KMS-11 (cell line): ENCODE measurements around the gene TXNRD2.

ENCODE experiments used
- H2AFZ ChIP-seq: fragments of 200-600 bp; sonication (generic); 2 replicates; pipeline ENCODE4 v1.6.1; 2016; ENCODE audit warnings: antibody characterized with exemption, mixed run types, low read depth
- H3K27ac ChIP-seq: fragments of 200-600 bp; sonication (generic); 2 replicates; pipeline ENCODE4 v1.6.1; 2016; ENCODE audit warnings: mild to moderate bottlenecking, mixed run types
- H3K27me3 ChIP-seq: fragments of 200-600 bp; sonication (generic); 2 replicates; pipeline ENCODE4 v1.6.1; 2017; ENCODE audit warnings: mild to moderate bottlenecking, low read depth, mixed run types, moderate library complexity; ENCODE audit not compliant: insufficient read depth
- H3K36me3 ChIP-seq: fragments of 200-600 bp; sonication (generic); 2 replicates; pipeline ENCODE4 v1.6.1; 2017; ENCODE audit warnings: mild to moderate bottlenecking, mixed run types; ENCODE audit not compliant: insufficient read depth
- H3K4me1 ChIP-seq: fragments of 200-600 bp; sonication (generic); 2 replicates; pipeline ENCODE4 v1.6.1; 2016; ENCODE audit warnings: mild to moderate bottlenecking, low read depth, mixed run types; ENCODE audit not compliant: poor library complexity, severe bottlenecking
- H3K4me2 ChIP-seq: fragments of 200-600 bp; sonication (generic); 2 replicates; pipeline ENCODE4 v1.7.0; 2016; ENCODE audit warnings: mild to moderate bottlenecking, mixed run types
- H3K4me3 ChIP-seq: fragments of 200-600 bp; sonication (generic); IDR thresholded peaks from 2 replicates; pipeline ENCODE4 v1.6.1; 2017; ENCODE audit warnings: low read depth, low read length, mixed read lengths; ENCODE audit not compliant: insufficient read depth
- H3K79me2 ChIP-seq: fragments of 200-600 bp; sonication (generic); 2 replicates; pipeline ENCODE4 v1.6.1; 2016; ENCODE audit warnings: low read depth, mixed run types; ENCODE audit not compliant: insufficient read depth
- H3K9ac ChIP-seq: fragments of 200-600 bp; sonication (generic); 2 replicates; pipeline ENCODE4 v1.6.1; 2016; ENCODE audit warnings: mild to moderate bottlenecking, mixed run types
- H4K20me1 ChIP-seq: fragments of 200-600 bp; sonication (generic); 2 replicates; pipeline ENCODE4 v1.6.1; 2016; ENCODE audit warnings: mild to moderate bottlenecking, mixed run types; ENCODE audit not compliant: insufficient read depth
- TF ChIP-seq, protein P1 (sequence below): fragments of 200-600 bp; sonication (generic); conservative IDR thresholded peaks from 2 replicates; pipeline ENCODE4 v1.6.1; 2017; ENCODE audit warnings: low read depth, mild to moderate bottlenecking, antibody characterized with exemption, low read length, moderate library complexity, mixed read lengths

The TXNRD2 gene

DNA sequence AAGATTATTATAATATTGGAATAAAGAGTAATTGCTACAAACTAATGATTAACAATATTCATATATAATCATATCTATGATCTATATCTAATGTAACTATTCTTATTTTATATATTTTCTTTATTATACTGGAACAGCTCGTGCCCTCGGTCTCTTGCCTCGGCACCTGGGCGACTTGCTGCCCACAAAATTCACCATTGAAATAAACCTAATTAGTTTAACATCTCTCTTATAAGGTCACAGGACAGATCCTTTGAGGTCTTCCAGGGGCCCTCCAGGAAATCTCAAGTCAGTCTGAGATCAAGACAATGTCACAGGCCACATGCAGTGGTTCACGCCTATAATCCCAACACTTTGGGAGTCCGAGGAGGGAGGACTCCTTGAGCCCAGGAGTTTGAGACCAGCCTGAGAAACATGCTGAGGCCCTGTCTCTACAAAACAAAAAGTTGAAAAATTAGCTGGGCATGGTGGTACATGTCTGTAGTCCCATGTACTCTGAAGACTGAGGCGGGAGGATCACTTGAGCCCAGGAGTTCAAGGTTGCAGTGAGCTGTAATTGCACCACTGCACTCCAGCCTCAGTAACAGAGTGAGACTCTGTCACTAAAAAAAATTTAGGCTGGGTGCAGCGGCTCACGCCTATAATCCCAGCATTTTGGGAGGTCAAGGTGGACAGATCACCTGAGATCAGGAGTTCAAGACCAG is 6.6 kb upstream of the TXNRD2 start:
- Histone ChIP-seq H4K20me1 (no peaks in the 10 kb centered on the region), H3K9ac (no peak overlapping the region), H3K4me2 (no peak overlapping the region), H3K4me1 (peaks cover 23% of the 10 kb centered on the region), H2AFZ (no peak overlapping the region), H3K4me3 (no peak overlapping the region), H3K79me2 (peaks cover 14% of the 10 kb centered on the region; the same call in 1 of the 2 replicates), H3K27ac (no peak overlapping the region), H3K27me3 (no peaks in the 10 kb centered on the region), H3K36me3 (no peaks in the 10 kb centered on the region)
- TF ChIP-seq, protein P1, sequence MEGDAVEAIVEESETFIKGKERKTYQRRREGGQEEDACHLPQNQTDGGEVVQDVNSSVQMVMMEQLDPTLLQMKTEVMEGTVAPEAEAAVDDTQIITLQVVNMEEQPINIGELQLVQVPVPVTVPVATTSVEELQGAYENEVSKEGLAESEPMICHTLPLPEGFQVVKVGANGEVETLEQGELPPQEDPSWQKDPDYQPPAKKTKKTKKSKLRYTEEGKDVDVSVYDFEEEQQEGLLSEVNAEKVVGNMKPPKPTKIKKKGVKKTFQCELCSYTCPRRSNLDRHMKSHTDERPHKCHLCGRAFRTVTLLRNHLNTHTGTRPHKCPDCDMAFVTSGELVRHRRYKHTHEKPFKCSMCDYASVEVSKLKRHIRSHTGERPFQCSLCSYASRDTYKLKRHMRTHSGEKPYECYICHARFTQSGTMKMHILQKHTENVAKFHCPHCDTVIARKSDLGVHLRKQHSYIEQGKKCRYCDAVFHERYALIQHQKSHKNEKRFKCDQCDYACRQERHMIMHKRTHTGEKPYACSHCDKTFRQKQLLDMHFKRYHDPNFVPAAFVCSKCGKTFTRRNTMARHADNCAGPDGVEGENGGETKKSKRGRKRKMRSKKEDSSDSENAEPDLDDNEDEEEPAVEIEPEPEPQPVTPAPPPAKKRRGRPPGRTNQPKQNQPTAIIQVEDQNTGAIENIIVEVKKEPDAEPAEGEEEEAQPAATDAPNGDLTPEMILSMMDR = no peak; the same call in 1 of the 2 replicates

DNA sequence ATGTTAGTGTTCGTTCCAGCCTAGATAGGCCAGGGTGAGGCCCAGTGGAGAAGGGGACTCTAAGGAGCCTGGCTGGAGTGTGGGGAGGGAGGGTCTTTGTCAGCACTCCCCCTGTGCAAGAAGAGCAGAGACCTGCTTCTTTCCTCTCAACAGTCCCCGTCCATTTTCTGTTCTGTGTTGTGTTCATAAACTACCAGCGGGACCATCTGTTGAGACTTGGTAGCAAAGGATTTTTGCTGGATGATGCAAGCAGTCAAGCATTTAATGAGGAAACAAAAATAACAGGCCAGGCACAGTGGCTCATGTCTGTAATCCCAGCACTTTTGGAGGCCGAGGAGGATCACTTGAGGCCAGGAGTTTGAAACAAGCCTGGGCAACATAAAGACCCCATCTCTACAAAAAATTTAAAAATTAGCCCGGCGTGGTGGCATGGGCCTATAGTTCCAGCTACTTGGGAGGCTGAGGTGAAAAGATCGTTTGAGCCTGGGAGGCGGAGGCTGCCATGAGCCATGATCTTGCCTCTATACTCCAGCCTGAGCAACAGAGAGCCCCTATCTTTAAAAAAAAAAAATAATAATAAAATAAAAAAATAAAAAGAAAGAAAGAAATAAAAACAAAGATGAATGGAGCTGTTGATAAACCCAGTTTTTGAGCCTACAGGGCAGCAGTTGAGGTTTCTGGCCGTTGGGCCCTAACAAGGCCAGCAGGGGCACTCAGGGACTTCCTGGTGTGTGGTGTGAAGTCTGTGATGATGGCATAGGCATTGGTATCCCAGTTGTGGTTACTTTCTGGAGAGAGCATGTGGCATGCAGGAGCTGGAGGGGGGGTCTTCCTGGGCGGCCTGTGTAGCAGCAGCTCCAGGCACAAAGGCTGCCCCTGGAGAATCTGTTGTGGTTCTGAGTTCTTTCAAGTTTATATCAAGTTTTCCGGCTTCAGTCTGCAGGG is 1.7 kb upstream of the TXNRD2 start:
- Histone ChIP-seq H2AFZ (no peak overlapping the region), H3K9ac (peak overlapping the region; percentile 97; the same call in 1 of the 2 replicates), H3K4me3 (no peak overlapping the region), H3K36me3 (no peaks in the 10 kb centered on the region), H3K4me1 (peaks cover 23% of the 10 kb centered on the region), H3K4me2 (peak overlapping the region; percentile 99), H4K20me1 (no peaks in the 10 kb centered on the region), H3K27ac (peak overlapping the region; percentile 58), H3K27me3 (no peaks in the 10 kb centered on the region), H3K79me2 (peaks cover 28% of the 10 kb centered on the region)
- TF ChIP-seq, protein P1 = no peak

DNA sequence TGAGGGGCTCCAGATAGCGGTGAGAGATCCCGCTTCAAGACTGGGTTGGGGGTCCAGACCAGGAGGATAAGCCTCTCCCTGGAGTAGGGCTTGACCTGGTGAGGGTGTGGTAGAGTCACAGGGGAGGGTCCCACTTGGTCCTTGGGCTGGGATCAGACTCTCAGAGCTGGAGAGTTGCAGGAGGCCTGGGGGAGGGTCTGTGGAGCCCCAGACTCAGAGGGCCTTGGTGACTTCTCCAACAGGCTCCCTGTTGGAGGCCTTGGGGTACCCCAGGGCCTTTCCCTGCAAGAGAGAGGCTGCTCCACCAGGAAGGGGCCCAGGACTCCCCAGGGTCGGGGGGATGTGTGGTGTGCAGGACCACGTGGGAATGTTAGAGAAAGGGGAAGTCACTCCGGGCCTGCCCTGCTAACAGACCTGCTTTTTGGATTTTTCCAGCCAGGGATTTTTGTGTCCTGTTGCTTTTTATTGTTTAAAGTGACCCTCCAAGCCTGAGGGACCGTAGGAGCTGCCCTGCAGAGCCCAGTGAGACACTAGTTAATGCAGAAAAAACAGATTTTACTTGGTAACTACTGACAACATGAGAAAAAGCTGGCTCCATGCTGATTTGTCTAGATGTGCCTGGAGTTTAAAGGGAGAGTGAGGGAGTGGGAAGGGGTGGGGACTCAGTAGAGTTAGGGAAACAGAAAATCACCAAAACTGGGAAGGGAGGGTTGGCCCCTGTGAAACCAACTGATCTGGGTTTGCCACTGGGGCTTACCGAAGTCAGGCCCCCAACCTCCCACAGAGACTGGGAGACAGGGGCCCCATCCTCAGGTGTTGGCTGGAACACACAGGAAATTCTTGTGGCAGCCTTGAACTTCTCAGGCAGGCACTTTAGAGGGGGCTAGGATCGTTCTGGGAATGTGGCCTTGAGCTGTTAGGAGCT is 801 bp upstream of the TXNRD2 start:
- Histone ChIP-seq H3K79me2 (peaks cover 28% of the 10 kb centered on the region), H3K4me1 (peaks cover 19% of the 10 kb centered on the region), H4K20me1 (no peaks in the 10 kb centered on the region), H2AFZ (peak overlapping the region; percentile 95), H3K27me3 (no peaks in the 10 kb centered on the region), H3K4me3 (no peak overlapping the region), H3K27ac (peak overlapping the region; percentile 58), H3K9ac (peak overlapping the region; percentile 97), H3K4me2 (peak overlapping the region; percentile 99), H3K36me3 (no peaks in the 10 kb centered on the region)
- TF ChIP-seq, protein P1 = no peak
